8988T (cell line): ENCODE measurements around the gene COPG2.
"Not testable (repeated sequence)": the region's sequence is repeated elsewhere in the genome, so short reads cannot be mapped to it uniquely, and the experiment has no call there.

Experiments
- DNase-seq: peaks from one replicate; pipeline ENCODE4 v3.0.0; 2011

COPG2 gene, protein sequence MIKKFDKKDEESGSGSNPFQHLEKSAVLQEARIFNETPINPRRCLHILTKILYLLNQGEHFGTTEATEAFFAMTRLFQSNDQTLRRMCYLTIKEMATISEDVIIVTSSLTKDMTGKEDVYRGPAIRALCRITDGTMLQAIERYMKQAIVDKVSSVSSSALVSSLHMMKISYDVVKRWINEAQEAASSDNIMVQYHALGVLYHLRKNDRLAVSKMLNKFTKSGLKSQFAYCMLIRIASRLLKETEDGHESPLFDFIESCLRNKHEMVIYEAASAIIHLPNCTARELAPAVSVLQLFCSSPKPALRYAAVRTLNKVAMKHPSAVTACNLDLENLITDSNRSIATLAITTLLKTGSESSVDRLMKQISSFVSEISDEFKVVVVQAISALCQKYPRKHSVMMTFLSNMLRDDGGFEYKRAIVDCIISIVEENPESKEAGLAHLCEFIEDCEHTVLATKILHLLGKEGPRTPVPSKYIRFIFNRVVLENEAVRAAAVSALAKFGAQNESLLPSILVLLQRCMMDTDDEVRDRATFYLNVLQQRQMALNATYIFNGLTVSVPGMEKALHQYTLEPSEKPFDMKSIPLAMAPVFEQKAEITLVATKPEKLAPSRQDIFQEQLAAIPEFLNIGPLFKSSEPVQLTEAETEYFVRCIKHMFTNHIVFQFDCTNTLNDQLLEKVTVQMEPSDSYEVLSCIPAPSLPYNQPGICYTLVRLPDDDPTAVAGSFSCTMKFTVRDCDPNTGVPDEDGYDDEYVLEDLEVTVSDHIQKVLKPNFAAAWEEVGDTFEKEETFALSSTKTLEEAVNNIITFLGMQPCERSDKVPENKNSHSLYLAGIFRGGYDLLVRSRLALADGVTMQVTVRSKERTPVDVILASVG

GRCh38 chr7:130668258-130669084 lies at the start of gene COPG2:
TSS of gene COPG2 (minus strand) at chr7:130668748. CDS start at chr7:130668668, 80 bp downstream.
- DNase-seq = peak; percentile 85

- no peak for DNase-seq
These were observed 43.9 kb upstream of the COPG2 start for GRCh38 chr7:130712416-130712815.

- DNase-seq = no peak
These were observed 40.2 kb upstream of the COPG2 start for GRCh38 chr7:130708766-130709165.

DNA sequence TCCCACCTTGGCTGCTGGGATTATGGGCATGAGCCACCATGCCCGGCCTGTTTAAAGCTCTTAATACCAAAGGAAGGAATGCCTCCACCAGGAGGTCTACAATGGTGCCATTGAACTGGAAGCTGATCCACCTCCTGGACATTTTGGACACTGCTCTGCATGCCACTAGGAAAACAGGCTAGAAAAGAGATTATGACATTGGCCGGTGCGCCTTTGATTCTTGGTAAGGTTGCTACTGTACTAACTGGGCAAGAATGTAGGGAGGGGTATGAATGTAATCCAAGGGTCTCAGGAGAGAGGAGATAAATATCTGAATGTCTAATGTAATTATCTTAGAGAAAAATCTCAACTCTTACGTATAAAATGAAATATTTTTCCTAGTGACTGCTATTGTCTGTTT lies 39.5 kb upstream of the COPG2 start:
- DNase-seq = no peak

DNA sequence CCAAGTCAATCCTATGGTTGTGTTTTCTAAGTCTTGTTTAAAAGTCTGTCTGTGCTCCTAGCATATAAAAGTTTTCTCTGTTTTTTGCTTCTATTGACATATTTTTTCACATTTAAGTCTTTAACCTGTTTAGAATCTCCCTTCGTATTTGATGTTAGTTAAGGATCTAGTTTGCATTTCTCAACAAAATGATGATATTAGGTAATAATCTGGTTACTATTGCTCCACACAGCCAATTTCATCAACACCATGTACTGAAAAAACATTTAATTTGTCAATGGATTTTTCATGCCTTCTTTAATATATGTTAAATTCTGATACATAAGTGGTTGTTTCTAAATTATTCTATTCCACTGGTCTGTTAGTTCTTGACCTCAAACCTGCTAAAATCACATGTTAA lies 35.3 kb upstream of the COPG2 start:
- DNase-seq = no peak

DNA sequence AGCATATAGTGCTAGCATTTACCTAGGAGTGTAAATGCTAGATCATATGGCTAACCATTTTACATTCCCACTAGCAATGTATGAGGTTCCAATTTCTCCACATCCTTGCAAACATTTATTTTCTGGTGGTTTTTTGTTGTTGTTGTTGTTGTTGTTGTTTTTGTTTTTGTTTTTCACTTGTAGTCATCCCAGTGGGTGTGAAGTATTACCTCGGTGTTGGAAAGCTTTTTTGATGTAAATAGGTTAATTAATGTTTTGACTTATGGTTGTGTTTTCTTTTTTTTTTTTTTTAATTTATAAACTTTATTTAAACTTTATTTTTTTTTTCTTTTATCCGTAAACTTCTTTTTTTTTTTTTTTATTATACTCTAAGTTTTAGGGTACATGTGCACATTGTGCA lies 33.1 kb upstream of the COPG2 start:
- DNase-seq = no peak

DNA sequence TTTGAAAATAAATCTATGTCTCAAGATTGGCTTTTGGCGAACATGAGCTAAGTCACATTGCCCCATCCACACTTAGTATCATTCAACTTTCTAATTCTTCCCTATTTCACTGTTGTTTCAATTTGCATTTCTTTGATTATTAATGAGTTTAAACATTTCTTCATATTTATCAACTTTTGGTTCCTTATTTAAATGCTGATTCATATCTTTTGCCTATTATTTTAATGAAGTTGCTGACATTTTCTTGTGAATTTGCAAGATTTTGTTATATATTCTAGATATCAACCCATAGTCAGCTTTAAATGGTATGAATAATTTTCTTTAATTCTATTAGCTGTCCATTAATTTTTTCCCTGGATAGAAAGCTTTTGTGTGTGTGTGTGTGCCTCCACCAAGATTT lies 32.2 kb upstream of the COPG2 start:
- DNase-seq = no peak

GRCh38 chr7:130699686-130700085 lies 31.1 kb upstream of the COPG2 start:
- no peak for DNase-seq

DNA sequence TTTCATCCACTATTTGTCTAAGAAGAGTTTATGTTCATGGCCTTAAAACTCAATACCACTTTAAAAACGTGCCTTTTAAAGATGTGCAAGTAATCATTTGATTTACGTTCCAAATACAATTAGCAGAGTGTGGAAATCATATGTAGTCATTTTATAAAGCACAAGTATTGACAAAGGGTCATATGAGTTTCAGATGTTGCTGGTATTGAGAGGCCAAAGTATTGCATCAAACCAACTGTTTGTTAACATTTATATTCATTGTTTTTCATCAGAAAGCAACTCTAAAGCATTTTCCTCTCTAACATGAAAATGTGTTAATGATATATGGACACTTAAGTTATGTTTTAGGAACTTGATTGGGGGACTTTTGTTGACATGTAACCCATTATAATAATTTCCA lies 29.3 kb upstream of the COPG2 start:
- no peak for DNase-seq

DNA sequence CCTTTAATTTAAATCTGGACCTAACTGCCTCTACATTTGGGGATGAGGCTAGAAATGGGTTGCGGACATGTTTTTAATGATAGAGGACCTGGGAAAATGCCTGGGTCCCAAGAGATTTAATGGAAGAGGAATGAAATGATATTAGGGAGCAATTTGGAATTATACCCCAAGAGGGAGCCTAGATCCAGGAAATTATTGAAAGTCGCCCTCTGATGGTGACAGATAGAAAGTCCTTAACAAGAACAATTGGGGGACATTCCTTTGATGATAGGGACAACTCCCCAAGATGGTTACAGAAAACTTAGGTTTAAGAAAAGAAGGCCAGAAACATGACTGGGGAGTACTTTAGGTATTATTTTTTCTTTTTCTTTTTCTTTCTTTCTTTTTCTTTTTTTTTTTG lies 27.3 kb upstream of the COPG2 start:
- no peak for DNase-seq

GRCh38 chr7:130692396-130692795 lies 23.8 kb upstream of the COPG2 start:
- DNase-seq = not testable (repeated sequence)

DNA sequence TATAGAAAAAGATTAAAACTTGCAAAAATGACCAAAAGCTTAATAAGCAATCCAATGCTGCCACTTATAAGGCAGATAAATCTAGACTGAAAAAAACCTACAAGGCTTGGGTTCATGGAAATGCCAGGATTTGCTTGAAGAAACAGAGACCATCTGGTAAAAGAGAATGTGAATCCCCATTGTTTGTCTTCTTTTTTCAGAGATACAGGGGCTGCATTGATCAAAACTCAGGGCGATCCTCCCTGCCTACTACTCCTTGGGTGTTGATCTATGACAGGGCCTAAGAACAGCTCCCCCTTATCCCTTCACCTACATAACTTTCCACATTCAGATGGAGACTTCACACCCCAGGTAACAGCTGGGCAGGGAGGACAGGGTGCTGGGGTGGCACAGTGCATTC lies 21.1 kb upstream of the COPG2 start:
- no peak for DNase-seq

- no peak for DNase-seq
These were observed 14.5 kb upstream of the COPG2 start for GRCh38 chr7:130683026-130683425.

DNA sequence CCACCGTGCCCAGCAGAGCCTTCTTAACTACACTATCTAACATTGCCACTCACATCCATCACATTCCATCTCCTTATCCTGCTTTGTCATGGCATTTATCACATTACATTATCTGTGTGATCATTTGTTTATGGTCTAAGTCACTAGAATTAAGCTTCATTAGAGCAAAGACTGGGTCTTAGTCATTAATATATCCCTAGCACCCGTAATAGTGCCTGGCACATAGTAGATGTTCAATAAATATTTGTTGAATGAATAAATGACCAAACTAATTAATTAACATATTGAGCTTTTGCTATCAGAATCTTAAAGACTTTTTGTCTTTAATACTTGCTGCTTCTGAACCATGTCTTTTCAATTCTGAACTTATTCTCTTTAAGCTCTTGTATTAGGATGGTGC lies 5.9 kb upstream of the COPG2 start:
- DNase-seq = no peak

- no peak for DNase-seq
These were observed 4.5 kb upstream of the COPG2 start for GRCh38 chr7:130673066-130673465.

DNA sequence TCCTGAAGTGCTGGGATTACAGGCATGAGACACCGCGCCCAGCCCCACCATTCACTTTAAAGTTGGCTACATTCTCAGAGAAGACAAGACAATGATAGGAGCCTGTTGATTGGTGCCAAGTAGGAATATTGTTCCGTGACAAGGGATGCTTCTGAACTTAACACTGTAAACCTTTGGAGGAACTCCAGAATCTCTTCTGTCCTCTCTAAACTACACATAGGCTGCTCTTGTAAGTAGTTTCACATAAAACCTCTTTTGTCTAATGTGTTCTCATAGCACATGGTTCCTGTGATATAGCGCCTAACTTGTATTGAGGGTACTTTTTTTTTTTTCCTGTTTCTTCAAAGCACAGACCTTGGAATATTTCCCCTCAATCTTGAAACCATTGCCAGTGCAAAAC lies 3.6 kb upstream of the COPG2 start:
- no peak for DNase-seq

DNA sequence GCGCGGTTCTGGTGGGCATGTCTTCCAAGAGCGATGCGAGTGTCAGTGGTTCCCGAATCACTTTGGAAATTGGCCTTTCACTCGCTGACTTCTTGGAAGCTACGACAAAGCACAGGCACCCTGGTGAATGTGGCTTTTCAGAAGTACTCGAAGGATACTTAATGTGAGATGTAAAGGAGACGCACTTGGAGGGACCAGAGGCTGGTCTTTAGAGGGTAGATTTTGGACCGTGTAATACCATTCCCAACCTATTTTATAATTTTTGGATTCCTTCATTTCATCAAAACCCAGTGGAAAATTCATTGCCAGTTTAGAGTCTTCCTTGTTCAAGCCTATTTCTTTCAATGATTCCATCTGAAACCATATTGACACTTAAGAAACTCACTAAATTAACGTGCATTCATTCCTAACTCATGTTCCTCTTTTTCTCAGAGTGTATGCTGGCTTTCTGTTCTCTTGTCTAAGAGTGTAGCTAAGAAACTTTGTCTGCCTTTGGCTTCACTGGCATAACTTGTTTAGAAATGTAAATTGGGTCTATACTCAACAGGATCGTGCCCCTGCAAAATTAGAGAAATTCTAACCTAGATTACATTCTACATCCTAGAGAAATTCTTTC lies 645 bp upstream of the COPG2 start:
- no peak for DNase-seq

DNA sequence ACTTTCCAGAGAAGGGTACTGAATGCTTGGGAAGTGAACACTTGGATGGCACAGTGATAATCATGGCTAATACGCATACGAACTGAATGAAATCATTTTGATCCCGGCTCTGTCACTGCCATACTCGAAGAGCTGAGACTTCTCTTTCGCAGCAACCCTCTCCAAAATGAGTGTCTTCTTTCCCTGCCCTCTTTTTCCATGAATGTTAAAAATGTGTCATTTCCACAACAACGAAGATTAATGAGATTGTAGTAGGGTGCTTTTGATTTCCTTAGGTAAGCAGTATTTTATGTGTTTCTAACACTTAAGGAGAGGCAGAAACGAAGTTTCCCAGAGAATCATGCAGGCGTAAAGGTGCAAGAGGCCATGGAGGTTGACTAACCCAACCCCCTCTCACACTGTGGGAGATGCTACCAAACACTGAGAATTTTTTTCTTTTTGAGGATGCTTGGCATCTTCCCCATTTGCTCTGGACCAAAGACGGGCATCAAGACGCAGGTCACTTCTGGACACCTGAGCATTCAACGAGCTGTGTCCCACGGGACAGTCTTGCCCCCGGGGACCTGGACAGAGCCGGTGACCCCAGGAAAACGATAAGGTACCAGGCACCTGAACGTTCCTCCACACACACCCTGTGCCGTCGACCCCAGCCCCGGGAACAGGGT lies 823 bp downstream of the COPG2 start:
- no peak for DNase-seq

GRCh38 chr7:130662426-130662825 lies 6.1 kb downstream of the COPG2 start:
- DNase-seq = no peak

DNA sequence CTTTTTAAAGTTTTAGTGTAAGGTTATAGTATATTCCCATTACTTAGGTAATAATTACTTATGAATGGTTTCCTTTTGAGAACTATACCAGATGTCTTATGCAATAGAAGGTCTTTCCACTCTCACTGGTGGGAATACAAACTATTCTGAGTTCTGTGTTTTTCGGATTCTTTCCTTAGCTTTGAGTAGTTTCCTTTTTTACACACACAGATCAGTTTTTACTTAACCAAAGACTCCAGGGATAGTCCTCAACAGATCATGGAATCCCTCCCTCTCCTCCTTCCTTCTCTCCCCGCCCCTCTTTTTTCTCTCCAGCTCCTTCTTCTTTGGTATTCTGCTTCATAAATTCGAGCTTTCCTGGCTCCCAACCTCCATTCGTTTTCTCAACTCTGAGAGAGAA lies 13.3 kb downstream of the COPG2 start:
- DNase-seq = no peak

- no peak for DNase-seq
These were observed 13.7 kb downstream of the COPG2 start for GRCh38 chr7:130654850-130655249.

GRCh38 chr7:130650611-130651120 lies 17.9 kb downstream of the COPG2 start:
- DNase-seq = no peak
